NCI-H2081 (cell line): ENCODE measurements around the gene SLC30A1.

ENCODE experiments used
- DNase-seq, 2 experiments: peaks; one replicate each; lab custom pipeline; 2025; lab: John Stamatoyannopoulos, UW

The SLC30A1 gene

DNA sequence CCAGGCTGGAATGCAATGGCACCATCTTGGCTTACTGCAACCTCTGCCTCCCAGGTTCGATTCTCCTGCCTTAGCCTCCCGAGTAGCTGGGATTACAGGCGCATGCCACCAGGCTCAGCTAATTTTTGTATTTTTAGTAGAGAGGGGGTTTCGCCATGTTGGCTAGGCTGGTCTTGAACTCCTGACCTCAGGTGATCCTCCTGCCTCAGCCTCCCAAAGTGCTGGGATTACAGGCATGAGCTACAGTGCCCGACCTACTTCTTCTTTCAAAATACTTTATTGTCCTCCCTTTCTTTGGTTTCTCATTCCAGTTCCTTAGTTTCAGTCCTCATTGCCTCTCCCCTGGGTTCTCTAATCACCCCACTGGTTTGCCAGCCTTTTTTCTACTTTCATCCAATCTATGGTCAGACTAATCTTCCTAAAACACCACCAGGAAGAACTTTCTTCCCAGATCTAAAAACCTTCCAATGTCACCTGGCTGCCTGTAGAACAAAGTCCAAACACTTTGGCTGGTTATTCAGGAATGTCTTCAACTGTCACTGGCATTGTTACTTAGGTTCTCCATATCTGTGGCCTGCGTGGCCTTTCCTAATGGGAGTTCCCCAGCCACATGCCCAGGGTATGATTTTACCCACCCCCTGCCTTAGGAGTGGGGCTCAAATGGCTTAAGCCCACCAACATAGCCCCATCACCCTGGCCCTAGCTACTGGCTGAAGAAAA lies 29.0 kb upstream of the SLC30A1 start:
- DNase-seq = no peak

DNA sequence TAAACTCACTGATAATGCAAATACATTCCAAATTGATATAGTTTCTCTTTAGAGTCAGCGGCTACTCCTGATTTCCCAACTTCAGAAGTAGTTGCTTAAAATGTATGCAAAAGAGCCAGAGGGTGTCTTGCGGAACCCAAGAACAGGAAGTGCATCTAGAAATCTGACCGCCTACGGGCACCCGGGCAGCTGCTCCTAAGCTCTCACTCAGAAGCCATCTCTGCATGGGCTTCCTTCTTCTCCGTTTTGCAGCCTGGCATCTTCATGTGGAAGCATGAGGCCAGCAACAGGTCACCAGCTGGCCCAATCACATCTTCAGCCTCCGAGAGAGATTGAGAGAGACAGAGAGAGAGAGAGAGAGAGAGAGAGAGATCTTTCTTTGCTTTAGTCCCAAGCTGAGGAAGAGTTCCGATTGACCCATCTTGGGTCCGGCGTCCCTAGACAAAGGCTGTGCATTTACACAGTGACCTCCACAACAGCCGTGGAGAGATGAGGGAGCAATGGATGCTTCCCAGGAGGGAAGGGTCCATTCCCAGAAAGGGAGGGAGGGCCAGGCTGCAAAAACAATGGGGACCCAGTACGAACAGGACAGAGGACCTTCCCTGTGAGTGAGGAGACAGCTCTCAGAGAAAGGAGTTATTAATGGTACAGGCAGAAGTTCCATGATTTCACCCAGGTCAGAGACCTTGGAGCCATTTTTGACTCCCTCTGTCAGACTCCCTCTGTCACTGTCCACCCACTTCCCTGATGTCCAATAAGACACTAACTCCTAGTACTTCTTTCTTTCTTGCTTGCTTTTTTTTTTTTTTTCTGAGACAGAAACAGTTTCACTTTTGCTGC lies 28.2 kb upstream of the SLC30A1 start:
- no peak for DNase-seq

DNA sequence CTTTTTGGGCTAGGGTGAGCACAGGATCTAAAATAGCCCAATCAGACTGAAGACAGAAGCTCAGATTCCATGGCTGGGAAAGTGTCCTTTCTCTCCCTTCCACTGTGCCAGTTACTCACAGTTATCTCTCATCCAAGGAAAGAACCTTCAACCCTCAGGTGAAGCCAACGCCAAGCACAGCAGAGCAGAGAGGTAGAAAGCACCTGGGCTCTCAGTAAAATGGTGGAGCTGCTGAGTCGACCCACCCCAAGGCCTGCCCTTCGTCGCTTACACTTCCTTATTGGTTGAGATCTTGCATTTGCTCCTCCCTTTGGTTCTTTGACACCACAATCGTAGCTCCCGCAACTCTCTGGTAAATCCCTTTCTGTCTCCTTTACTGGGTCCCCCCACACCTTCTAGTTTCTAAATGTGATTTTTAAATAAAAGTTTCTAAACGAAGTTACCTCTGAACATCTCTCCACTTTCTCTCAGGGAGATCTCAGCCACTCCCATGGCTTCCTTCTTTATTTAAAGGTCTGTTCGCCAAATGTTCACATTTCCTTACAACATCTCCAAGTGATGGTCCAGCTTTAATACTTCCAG lies 27.5 kb upstream of the SLC30A1 start:
- no peak for DNase-seq

DNA sequence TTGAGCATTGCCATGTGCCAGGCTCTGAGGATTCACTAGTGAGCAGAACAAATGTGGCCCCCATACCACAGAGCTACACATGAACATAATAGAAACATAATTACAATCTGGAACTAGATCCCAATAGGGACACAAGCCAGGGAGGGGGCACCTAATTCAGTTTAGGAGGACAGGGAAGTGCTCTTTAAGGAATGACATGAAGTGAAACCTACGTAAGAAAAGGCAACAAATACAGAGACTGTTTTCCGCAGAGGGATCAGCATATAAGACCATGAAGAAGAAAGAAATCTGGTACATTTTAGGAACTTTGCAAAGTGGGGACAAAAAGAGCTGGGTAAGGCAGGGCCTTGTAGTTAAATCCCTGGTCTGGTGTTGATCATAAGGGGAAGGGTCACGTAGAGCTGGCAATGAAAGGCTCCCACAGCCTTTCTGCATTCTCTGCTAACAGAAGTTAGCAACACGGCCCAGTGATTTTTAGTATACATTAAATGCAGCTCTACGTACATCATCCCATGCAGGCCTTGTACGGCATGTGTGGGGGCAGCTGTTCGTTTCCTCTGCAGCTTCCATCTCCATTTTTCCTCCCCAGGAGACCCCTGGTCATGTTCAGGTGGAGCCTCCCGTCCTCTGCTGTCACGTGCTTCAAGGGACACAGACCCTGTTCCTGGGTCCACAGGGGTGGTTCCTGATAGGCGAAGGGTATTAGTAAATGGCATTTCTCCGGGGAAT lies 26.8 kb upstream of the SLC30A1 start:
- DNase-seq = no peak

DNA sequence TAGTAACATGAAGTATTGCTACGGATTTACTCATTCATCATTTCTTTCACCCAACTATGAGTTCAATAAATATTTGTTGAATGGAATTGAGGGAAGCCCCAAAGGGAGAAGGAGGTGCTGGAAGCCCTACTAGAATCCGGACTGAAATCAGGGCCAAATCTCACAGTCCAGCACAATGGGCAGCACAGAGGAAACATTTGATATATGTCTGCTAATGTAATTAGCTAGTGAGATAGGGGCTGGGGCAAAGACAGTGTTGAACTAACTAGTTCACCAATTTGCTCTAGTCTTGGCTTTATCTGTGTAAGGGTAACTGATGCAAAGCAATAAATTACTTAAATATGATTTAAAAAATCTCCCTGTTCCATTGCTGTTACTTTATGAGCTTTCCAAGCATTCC lies 26.1 kb upstream of the SLC30A1 start:
- DNase-seq = no peak

DNA sequence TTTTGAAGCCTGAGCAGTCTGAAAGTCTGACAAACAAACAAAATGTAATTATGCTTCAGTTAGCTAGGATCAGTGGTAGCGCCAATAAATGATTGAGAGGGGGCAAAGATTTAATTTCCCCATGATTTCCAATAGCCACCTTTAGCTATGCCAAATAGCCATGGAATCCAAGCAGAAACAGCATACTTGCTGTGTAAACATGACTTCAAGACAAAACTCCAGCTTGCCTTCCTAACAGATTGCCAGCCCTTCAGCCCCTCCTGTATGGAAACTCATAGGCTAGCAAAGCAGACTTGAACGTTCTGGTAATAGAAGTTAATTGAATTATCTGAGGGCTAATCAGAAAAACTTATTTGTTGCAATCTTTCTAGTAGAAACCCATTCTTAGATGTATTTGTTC lies 25.6 kb upstream of the SLC30A1 start:
- no peak for DNase-seq

DNA sequence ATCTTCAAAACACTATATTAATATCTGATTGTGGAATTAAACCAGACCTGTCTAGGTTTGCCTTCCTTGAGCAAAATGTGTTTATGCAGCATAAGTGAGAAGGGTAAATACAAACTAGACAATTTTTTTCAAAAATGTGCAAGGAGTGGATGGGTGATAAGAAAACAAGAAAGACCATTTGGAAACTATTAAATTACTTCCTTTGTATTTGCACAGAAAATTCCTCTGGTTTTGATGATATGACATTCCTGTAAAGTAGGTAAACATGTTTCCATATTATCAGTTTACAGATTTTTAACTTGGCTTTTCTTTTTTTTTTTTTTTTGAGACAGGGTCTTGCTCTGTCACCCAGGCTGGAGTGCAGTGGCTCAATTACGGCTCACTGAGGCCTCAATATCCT lies 24.8 kb upstream of the SLC30A1 start:
- DNase-seq = no peak

DNA sequence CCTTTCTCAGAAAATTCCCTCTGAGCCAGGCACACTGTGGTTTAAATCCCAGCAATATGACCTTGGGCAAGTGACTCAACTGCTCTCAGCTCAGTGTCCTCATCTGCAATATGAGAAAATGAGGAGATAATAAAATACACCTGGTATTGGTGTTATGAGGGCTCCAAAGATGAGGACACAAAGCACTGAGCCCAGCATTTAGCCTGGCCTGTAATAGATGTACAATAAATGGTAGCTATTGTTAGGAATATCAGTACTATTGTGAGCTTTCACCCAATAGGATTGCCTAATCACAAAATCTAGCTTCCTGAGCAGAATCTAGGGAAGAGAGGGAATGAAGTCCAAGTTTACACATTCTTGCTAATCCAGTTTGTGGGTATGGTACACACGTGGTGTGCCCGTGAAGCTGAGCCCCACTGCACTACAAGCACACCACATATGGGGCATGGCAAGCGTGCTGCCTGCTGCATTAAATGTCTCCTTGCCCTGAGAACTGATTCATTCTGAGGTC lies 24.3 kb upstream of the SLC30A1 start:
- DNase-seq = no peak

DNA sequence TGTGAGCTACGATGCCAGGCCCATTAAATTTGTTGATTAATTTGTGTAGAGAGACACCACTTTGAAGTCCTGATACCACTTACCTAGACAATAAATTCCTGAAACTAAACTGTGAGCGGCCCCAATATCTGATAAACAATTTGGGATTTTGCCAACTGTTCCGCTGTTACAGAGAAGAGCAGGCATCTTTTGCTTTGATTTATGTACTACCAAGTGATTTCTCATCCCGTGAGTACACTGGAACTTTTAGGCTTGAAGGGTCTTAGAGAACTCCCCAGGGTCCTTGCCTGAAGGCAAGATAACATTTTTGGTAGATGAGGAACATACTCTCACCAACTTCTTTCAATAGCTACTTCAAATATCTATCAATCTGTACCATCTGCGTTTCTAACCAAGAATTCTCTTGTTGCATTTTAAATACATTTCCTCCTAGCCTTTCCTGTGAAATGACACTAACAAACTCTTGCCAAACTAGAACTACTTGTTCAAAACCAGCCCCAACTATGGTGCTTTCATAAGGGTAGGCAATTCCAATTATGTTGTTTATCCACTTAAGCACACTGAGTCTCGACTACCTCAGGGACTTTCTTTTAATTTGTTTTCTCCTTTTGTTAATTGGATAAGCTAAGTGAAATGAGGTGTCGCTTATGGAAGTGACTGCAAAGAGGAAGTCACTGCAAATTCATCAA lies 23.2 kb upstream of the SLC30A1 start:
- DNase-seq = no peak

DNA sequence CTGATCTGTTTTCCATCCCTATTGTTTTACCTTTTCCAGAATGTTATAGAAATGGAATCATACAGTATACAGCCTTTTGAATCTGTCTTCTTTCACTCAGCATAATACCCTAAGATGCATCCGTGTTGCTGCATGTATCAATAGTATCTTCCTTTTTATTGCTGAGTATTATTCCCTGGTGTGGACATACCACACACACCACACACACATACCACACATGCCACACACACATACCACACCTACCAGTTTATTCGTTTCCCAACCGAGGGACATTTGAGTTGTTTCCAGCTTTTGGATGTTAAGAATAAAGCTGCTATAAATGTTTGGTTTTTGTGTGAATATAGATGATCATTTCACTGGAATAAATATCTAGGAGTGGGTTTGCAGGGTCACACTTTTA lies 22.2 kb upstream of the SLC30A1 start:
- DNase-seq = no peak

DNA sequence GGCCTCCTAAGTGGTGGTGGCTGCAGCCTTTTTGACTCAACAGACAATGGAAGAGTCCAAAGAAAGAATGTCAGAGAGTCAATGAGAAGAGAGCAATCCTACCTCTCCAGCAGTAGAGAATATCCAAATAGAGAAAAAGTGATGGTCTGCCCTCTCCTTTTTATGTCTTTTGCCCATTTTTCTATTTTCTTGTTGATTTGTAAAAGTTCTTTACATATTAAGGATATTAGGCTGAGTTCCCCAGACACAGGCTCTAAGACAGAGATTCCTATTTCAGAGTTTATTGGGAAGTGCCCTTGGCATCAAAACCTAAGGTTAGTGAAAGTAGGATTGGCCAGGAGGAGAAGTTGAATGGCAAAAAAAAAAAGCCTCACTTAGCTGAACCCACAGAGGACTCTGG lies 20.3 kb upstream of the SLC30A1 start:
- DNase-seq = no peak

DNA sequence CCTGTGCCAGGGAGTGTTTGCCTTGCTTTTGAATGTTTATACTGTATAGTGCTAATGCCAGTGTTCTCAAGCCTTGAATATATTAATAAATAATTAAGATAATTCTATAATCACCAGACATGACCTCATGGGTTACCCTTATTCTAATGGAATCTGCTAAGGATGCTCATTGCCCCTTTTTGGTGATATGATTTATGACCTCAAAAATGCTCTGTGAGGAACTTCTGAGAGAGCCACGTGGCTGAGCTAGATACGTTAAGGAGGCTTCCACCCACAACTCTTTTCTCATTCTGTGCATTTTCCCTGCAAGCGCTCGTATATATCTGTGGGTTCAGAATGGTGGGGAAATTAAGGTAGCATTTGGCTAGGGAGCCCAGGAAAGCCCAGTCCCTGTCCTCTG lies 19.6 kb upstream of the SLC30A1 start:
- no peak for DNase-seq

DNA sequence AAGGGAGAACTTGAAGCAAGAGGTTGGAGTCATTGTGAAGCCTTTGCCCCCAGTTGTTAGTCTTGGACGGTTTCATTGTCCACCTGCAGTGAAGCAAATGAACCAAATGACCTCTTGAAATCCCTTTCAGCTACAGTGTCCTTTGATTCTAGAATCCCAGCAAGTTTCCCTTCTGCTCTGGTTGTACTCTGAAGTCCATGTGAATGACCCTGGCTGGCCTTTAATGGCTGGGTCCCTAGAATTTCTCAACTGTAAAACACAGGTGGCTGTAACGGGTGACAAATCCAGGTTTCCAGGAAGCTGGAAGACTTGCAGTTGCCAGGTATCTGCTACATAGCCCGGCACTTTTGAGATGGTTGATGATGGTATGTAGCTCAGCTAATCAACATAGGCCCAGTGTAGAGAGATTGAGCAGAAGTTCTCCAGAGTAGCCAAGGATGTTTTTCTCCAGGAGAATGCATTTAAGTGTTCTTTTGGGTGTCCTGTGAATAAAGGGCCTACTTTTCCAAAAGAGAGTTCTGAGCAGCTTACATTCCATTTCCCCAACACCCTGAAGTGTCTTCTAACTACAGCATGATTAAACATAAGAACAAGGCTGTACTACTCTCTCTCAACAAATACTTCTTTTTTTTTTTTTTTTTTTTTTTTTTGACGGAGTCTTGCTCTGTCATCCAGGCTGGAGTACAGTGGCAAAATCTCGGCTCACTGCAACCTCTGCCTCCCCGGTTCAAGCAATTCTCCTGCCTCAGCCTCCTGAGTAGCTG lies 17.6 kb upstream of the SLC30A1 start:
- no peak for DNase-seq

DNA sequence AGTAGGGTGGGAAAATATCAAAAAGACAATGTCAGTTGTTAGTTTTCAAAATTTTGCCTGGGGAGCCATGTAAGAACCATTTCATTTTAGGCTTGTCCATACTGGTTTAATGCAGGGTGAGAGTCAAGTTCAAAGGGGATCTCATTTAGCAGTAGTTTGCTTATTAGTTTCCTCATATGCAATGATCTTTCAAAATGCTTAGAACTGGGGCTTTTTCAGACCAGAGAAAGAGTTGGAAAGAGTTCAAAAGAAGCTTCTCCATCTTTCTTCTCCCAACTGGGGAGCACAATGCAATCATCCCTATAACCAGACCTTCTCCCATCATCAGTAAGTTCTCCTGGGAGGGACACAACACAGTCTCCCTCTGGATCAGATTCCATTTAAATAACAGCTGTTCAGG lies 16.5 kb upstream of the SLC30A1 start:
- DNase-seq = no peak

DNA sequence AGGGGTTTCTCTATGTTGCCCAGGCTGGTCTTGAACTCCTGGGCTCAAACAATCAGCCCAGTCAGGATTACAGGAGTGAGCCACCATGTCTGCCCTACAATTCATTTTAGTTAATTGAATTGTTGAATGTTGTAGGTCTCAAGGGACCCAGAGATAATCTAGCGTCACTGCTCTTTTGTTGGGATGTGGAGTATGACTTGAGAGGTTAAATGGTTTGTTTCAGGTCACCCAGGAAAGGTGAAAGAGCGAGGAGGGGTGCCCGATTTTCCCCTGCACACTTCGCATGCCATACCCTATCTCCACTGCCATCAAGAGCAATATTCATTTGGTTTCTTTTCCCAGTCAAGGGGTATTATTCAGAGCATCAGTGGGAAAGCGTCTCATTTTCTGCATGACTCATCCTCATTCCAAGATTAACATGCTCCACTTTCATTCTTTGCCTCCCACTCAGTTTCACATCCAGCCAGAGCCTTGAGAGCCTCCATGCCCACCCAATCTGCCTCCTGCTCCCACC lies 13.1 kb upstream of the SLC30A1 start:
- no peak for DNase-seq

DNA sequence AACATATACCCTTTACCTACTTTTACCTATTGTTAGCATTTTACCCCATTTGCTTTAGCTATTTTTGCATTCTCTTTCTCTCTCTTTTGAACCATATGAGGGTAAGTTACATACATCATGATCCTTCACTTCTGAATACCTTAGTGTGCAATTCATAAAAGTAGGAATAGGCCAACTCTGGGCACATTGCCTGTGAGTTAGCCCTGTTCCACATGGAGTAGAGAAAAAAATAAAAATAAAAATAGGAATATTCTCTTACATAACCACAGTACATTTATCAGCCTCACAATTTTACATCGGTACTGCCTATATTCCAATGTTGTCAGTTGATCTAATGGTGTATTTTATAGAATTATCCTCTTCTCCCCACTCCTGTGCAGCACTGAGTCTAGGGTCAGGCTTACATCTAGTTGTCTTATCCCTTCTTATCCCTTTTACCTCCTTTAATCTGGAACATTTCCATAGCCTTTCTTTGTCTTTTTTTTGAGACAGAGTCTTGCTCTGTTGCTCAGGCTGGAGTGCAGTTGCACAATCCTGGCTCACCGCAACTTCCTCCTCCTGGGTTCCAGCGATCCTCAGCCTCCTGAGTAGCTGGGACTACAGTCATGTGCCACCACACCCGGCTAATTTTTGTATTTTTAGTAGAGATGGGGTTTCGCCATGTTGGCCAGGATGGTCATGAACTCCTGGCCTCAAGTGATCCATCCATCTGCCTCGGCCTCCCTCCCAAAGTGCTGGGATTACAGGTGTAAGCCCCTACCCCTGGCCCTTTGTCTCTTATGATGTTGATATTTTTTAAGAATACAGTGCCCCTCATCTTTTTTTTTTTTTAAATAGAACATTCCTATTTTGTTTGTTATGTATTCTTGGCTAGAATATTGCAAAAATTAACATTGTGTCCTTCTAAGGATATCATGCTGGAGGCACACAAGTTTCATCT lies 11.1 kb upstream of the SLC30A1 start:
- no peak for DNase-seq

DNA sequence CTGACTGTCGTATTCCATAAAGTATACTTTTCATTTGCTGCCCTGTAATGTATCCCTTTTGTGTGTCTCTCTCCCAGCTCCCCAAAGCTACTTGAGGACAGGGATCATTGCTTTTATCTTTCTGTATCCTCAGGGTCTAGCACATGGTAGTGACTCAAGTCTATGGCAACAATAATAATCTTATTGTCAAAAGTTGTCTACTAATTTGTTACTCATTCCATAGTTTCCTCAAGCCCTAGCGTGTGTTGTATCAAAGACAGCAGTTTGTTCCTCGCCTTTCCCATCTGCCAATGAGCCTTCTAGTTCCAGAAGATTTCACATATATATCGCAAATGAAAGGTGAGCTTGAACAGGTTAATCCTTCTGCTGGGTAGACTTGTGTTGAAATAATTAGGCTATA lies 9.8 kb upstream of the SLC30A1 start:
- DNase-seq = no peak

DNA sequence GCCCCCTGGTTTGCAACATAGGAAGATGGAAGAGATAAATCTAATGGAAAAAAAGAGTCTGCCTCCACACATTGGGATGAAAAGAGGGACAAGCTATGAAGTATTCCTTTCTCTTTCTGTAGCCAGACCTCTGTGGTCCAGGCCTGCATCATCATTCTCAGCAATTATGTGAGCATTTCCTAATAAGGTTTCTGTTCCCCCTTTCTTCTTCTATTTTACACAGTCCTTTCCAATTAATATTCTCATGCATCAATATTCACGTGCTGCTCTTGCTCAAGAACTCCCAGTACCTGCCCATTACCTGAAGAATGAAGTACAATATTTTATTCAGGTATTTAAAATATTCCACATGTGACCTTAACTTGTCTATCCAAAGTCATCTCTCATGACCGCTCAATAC lies 8.2 kb upstream of the SLC30A1 start:
- DNase-seq = no peak

DNA sequence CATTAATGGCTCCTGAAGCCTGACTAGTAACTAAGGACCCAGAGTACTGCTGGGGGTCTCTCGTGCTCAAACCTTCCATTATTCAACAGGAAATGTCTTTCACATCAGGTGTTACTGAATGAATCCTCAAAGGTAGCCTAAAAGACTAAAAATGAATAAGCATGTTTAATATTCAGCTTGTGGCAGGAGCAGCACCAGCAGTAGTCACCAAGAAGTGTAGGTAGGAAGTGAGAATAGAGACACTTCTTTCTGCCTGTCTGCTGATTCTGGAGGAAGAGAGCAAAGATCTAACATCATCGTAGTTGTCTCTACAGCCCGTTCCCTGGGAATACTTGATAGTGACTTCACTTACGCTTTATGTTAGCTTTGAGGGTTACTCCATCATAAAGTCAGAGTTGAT lies 7.6 kb upstream of the SLC30A1 start:
- no peak for DNase-seq
